ENCODE data around the gene TRIM38. TPM values are rescaled to one million over a fixed set of nuclear protein-coding genes. Genes with fewer than 3 reads are reported as not detected.

Gene TRIM38
- total and polyA plus RNA-seq, 2 of the 13 experiments (the other 11 are each of a cell fraction or from before 2014, with no cell fraction given), result 2.5 to 3.1 TPM

GRCh38 chr6:25992413-25993340, 30.1 kb downstream of the TRIM38 start (continued):
- no peak for TF ChIP-seq FOXC1 (CRISPR knock-in tag; IDR thresholded peaks at IDR 0.05; ENCODE audit: borderline replicate concordance)
- TF ChIP-seq ZFYVE20 (CRISPR knock-in tag; IDR thresholded peaks at IDR 0.05; ENCODE audit: borderline replicate concordance, low read depth), result no peak
- peak; percentile 50; the same call in 1 of the 2 replicates for TF ChIP-seq PAWR (CRISPR knock-in tag; IDR thresholded peaks at IDR 0.05; ENCODE audit: borderline replicate concordance)
- no peak for TF ChIP-seq NFE2L1 (CRISPR knock-in tag; IDR thresholded peaks at IDR 0.05; ENCODE audit: borderline replicate concordance)
- 0 out of 2 replicates have a peak, but pooled peaks have one; percentile 15 for TF ChIP-seq ZNF512 (CRISPR knock-in tag; IDR thresholded peaks at IDR 0.05)
- no peak for TF ChIP-seq GZF1 (CRISPR knock-in tag; IDR thresholded peaks at IDR 0.05)
- no peak for TF ChIP-seq FOXM1 (CRISPR knock-in tag; IDR thresholded peaks at IDR 0.05)
- TF ChIP-seq ZNF781 (CRISPR knock-in tag; IDR thresholded peaks at IDR 0.05; ENCODE audit: borderline replicate concordance, not compliant biosample characterization), result peak; percentile 52
- peak; percentile 35; the same call in 1 of the 2 replicates for TF ChIP-seq RFX5 (IDR thresholded peaks at IDR 0.05; ENCODE audit: low read depth, low read length)
- TF ChIP-seq ZFP1 (CRISPR knock-in tag; IDR thresholded peaks at IDR 0.05), result peak; percentile 19; the same call in 1 of the 2 replicates
- peak; percentile 73 for TF ChIP-seq ZNF564 (CRISPR knock-in tag; IDR thresholded peaks at IDR 0.05)
- peak; percentile 99; the same call in 1 of the 2 replicates for TF ChIP-seq GTF3A (CRISPR knock-in tag; conservative IDR thresholded peaks at IDR 0.05)
- peak; percentile 36; the same call in 1 of the 2 replicates for TF ChIP-seq ZNF558 (CRISPR knock-in tag; IDR thresholded peaks at IDR 0.05; ENCODE audit: borderline replicate concordance)
- peak; percentile 71; the same call in 1 of the 2 replicates for TF ChIP-seq YEATS2 (CRISPR knock-in tag; IDR thresholded peaks at IDR 0.05; ENCODE audit: borderline replicate concordance)
- TF ChIP-seq ZNF17 (CRISPR knock-in tag; IDR thresholded peaks at IDR 0.05), result no peak
- no peak for TF ChIP-seq ZNF30 (CRISPR knock-in tag; IDR thresholded peaks at IDR 0.05)
- TF ChIP-seq XRCC5 (optimal IDR thresholded peaks at IDR 0.05; ENCODE audit: low read length), result peak; percentile 100
- TF ChIP-seq UBTF (CRISPR knock-in tag; IDR thresholded peaks at IDR 0.05), result peak; percentile 75
- peak; percentile 97 for TF ChIP-seq HNRNPK (IDR thresholded peaks at IDR 0.05; ENCODE audit: low read depth, low read length, poor library complexity, severe bottlenecking)
- no peak for TF ChIP-seq GPN1 (CRISPR knock-in tag; IDR thresholded peaks at IDR 0.05; ENCODE audit: borderline replicate concordance)
- TF ChIP-seq ELF4 (CRISPR knock-in tag; IDR thresholded peaks at IDR 0.05; ENCODE audit: borderline replicate concordance), result peak; percentile 82
- peak; percentile 59; the same call in 1 of the 2 replicates for TF ChIP-seq ZNF83 (CRISPR knock-in tag; IDR thresholded peaks at IDR 0.05; ENCODE audit: borderline replicate concordance)
- TF ChIP-seq SP5 (CRISPR knock-in tag; IDR thresholded peaks at IDR 0.05; ENCODE audit: borderline replicate concordance, low read depth), result peak; percentile 89
- TF ChIP-seq ZUFSP (CRISPR knock-in tag; IDR thresholded peaks at IDR 0.05; ENCODE audit: borderline replicate concordance), result no peak
